ENCODE measurements around the gene KLHL22. TPM values are rescaled to one million over a fixed set of nuclear protein-coding genes. Genes with fewer than 3 reads are reported as not detected.

KLHL22 gene
- total RNA-seq, 1 experiment from 2014 or later = 20.0 TPM

DNA sequence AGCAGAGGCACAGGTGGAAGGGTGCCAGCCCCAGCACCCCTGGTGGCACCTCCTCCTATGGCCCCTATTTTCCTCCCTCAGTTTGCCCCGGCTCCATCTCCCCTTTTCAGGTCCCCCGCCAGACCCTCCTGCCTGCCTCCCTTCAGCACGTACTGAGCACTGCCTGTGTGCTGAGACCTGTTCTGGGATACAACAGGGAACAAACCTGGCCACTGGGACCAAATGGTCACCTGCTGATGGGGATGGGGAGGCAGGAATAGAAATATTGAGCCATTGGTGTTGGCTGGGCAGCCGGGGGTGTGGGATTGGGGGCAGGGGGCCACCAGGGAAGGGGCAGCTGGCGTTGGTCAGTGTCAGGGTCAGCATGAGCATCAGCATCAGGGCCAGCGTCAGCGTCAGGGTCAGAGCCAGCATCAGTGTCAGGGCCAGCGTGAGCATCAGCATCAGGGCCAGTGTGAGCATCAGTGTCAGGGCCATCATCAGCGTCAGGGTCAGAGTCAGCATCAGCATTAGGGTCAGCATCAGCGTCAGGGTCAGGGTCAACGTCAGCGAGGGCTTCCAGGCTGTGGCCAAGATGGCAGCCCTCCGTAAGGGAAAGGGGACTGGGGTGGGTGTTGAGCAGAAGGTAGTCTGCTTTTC, 94.1 kb downstream of the KLHL22 start:
- Histone ChIP-seq H3K36me3 (ENCODE audit: low read depth) (no peaks in the 10 kb centered on the region), H2AFZ (no peak overlapping the region), H3K4me3 (no peak overlapping the region), H3K27ac (no peak overlapping the region), H3K4me2 (no peak overlapping the region), H3K9me2 (ENCODE audit: insufficient read depth) (no peaks in the 10 kb centered on the region), H3K4me1 (replicated peaks; ENCODE audit: insufficient read depth) (no peaks in the 10 kb centered on the region), H4K20me1 (ENCODE audit: insufficient read depth) (no peaks in the 10 kb centered on the region), H3K27me3 (ENCODE audit: insufficient read depth, low read depth) (no peaks in the 10 kb centered on the region), H3K9me3 (ENCODE audit: insufficient read depth, low read depth) (no peaks in the 10 kb centered on the region), H3K79me2 (ENCODE audit: low read depth) (no peaks in the 10 kb centered on the region), H3F3A (ENCODE audit: insufficient read depth, low read depth) (no peaks in the 10 kb centered on the region)
- DNase-seq = no peak
- TF ChIP-seq EZH2 (IDR thresholded peaks at IDR 0.05; ENCODE audit: low read depth) = no peak
- TF ChIP-seq, protein P1, sequence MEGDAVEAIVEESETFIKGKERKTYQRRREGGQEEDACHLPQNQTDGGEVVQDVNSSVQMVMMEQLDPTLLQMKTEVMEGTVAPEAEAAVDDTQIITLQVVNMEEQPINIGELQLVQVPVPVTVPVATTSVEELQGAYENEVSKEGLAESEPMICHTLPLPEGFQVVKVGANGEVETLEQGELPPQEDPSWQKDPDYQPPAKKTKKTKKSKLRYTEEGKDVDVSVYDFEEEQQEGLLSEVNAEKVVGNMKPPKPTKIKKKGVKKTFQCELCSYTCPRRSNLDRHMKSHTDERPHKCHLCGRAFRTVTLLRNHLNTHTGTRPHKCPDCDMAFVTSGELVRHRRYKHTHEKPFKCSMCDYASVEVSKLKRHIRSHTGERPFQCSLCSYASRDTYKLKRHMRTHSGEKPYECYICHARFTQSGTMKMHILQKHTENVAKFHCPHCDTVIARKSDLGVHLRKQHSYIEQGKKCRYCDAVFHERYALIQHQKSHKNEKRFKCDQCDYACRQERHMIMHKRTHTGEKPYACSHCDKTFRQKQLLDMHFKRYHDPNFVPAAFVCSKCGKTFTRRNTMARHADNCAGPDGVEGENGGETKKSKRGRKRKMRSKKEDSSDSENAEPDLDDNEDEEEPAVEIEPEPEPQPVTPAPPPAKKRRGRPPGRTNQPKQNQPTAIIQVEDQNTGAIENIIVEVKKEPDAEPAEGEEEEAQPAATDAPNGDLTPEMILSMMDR (conservative IDR thresholded peaks at IDR 0.05) = no peak
- CTCF ChIA-PET = no interaction called here
- no TSS peak for BruUV-seq (replicated peaks)
- POLR2A ChIA-PET (ENCODE audit: unreplicated experiment) = no interaction called here
- intact Hi-C loops (cut with micrococcal nuclease; ENCODE audit: unreplicated experiment) = no loop called here

DNA sequence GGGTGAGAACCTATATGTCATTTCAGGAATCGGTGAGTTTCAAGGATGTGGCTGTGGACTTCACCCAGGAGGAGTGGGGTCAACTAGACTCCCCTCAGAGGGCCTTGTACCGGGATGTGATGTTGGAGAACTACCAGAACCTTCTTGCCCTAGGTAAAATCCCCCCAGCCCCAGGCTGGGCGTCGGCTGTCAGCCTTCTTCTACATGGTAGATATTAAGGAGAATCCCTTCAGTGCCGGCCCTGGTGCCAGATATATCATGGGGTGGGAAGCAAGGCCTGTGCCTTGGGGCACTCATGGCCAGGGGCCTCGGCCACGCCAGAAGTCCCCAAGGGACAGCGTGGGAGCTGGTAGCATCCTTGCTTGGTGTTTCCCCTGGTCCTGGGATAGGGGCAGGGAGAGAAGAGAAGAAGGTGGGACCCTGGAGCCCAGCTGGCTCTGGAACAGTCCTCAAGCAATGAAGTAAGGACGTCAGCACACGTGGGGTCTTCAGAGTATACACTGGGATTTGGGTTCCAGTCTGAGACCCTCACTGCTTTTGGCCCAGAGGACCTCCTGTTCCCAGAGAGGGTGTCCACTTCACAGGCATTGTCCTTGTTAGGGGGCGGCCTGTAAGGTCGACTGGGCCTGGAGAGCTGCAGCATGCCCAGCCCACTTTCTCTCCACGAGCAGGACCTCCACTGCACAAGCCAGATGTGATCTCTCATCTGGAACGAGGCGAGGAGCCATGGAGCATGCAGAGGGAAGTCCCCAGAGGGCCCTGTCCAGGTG, 94.8 kb downstream of the KLHL22 start:
- no peaks in the 10 kb centered on the region for H3K9me2 ChIP-seq (ENCODE audit: insufficient read depth)
- H3K4me1 ChIP-seq (replicated peaks; ENCODE audit: insufficient read depth) = no peaks in the 10 kb centered on the region
- H3K27ac ChIP-seq = no peak overlapping the region
- H3K4me3 ChIP-seq = no peak overlapping the region
- H3K36me3 ChIP-seq (ENCODE audit: low read depth) = no peaks in the 10 kb centered on the region
- DNase-seq = no peak
- no TSS peak for BruUV-seq (replicated peaks)
- no peak for TF ChIP-seq EZH2 (IDR thresholded peaks at IDR 0.05; ENCODE audit: low read depth)
- TF ChIP-seq, protein P1 (conservative IDR thresholded peaks at IDR 0.05) = no peak
- H3F3A ChIP-seq (ENCODE audit: insufficient read depth, low read depth) = no peaks in the 10 kb centered on the region
- no peaks in the 10 kb centered on the region for H4K20me1 ChIP-seq (ENCODE audit: insufficient read depth)
- H3K9me3 ChIP-seq (ENCODE audit: insufficient read depth, low read depth) = no peaks in the 10 kb centered on the region
- ChIA-PET POLR2A (ENCODE audit: unreplicated experiment) (no interaction called here), CTCF (no interaction called here)
- H3K79me2 ChIP-seq (ENCODE audit: low read depth) = no peaks in the 10 kb centered on the region
- H3K4me2 ChIP-seq = no peak overlapping the region
- no peaks in the 10 kb centered on the region for H3K27me3 ChIP-seq (ENCODE audit: insufficient read depth, low read depth)
- intact Hi-C loops (cut with micrococcal nuclease; ENCODE audit: unreplicated experiment) = no loop called here
- H2AFZ ChIP-seq = no peak overlapping the region

DNA sequence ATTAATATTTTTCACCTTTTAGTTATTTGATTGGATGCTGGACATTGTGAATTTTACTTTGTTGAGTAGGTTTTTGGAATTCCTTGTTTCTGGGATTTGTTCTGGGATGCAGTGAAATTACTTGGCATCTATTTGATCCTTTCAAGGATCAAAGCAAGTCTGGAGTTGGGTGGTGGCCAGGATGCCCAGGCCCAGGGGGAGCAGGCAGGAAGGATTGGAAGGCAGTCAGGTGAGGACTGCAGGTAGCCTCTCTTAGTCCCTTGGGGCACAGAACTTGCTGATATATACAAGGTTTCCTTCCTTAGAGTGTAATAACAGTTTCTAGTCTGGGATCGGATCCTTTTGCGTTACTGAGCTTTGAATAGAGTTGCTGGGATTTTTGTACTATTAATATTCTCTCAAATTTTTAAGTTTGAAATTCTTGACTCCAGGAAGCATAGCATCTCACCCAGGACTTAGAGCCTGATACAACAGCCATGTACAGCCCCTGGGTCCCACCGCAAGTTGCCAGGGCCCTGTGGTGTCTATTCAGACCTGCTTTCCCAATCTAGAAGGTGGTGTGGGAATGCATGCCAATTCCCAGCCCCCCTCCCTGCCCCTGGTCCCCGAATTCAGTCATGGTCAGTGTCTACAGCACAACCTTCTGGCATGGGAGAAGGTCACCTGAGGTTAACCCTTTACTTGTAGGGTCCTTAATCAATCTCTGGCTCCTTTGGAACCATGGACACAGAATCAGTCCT, 95.6 kb downstream of the KLHL22 start:
- H4K20me1 ChIP-seq (ENCODE audit: insufficient read depth) = no peaks in the 10 kb centered on the region
- ChIA-PET POLR2A (ENCODE audit: unreplicated experiment) (no interaction called here), CTCF (no interaction called here)
- no TSS peak for BruUV-seq (replicated peaks)
- no peaks in the 10 kb centered on the region for H3F3A ChIP-seq (ENCODE audit: insufficient read depth, low read depth)
- intact Hi-C loops (cut with micrococcal nuclease; ENCODE audit: unreplicated experiment) = no loop called here
- no peaks in the 10 kb centered on the region for H3K4me1 ChIP-seq (replicated peaks; ENCODE audit: insufficient read depth)
- no peak overlapping the region for H3K4me2 ChIP-seq
- H3K4me3 ChIP-seq = no peak overlapping the region
- no peaks in the 10 kb centered on the region for H3K27me3 ChIP-seq (ENCODE audit: insufficient read depth, low read depth)
- H3K36me3 ChIP-seq (ENCODE audit: low read depth) = no peaks in the 10 kb centered on the region
- no peaks in the 10 kb centered on the region for H3K79me2 ChIP-seq (ENCODE audit: low read depth)
- H2AFZ ChIP-seq = no peak overlapping the region
- no peaks in the 10 kb centered on the region for H3K9me3 ChIP-seq (ENCODE audit: insufficient read depth, low read depth)
- no peak for DNase-seq
- TF ChIP-seq EZH2 (IDR thresholded peaks at IDR 0.05; ENCODE audit: low read depth) = no peak
- TF ChIP-seq, protein P1 (conservative IDR thresholded peaks at IDR 0.05) = no peak
- no peaks in the 10 kb centered on the region for H3K9me2 ChIP-seq (ENCODE audit: insufficient read depth)
- no peak overlapping the region for H3K27ac ChIP-seq

Measured in PC-9 (cell line).